CD4-positive, alpha-beta T cell treated with Interleukin-1 beta for 1 hour (primary cell): Measurements from ENCODE around the gene RARG.
A peak's percentile ranks its signal among the peaks of the same experiment; 100 is the strongest.

Experiments
- DNase-seq, 2 donors: peaks; one replicate each; pipeline ENCODE4 v3.0.0-alpha.2; 2020 to 2022

The RARG gene

DNA sequence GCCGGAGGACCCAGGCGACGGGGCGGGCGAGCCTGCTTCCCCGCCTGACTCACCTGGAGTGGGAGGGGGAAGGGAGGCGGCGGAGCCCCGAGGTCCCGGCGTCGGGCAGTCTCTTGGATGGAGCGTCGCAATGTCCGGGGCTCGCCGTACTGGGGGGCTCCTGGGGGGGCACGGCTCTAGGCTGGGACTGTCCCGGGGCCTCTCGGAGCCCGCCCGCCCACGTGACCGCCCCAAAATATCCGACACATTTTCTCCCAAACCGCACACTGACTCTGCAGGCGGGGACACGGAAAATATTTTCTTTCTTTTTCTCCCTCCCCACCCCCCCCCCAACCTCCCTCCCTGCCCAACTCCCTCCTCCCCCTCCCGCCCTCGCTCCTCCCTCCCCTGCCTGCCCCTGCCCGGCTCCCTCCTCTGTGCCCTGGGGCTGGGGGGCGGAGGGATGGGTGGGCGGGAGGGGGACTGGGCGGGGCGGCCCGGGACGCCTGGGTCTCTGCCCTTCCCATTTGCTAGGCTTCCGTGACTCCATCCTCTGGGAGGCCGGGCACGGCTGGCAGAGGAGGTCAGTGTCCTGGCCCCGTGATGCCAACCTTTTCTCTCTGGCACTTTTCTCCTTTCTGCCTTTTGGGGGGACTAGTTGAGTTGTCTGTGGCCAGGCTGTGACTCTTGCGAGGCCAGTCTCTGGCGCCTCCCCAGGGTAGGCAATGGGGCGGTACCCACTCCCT lies at the start of gene RARG:
Gene RARG, minus strand, starts transcription at position 289 of the 725 bp plus-strand sequence. CDS start 4,664 bp downstream, outside the sequence.
- DNase-seq = peak; percentile 61 to 75

DNA sequence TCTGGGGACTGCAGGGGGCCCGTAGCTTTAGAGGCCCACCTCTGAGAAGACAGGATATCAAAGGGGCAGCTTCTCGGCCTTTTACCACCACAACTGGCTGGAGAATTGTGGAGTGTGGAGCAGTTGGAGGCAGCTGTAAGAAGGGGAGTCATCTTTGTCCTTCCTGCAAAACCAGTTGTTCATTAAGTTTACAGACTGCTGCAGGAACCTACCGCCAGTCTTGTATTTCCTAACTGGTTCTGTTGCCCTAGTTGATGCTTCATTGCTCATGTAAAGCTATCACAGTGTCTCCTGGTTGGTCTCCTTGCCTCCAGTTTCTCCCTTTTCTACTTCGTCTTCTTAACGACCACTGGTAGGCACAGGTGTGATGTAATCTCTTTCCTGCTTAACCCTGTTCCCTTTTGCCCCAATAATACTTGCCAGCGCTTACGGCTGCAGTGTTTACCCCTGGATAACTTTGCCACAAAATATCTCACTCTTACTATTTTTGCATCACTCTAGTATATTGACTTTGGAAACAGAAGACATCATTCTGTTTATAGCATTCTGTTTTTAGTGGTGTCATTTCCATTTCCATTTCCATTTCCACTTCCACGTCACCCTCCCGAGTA lies 48.0 kb upstream of the RARG start:
- DNase-seq = no peak

DNA sequence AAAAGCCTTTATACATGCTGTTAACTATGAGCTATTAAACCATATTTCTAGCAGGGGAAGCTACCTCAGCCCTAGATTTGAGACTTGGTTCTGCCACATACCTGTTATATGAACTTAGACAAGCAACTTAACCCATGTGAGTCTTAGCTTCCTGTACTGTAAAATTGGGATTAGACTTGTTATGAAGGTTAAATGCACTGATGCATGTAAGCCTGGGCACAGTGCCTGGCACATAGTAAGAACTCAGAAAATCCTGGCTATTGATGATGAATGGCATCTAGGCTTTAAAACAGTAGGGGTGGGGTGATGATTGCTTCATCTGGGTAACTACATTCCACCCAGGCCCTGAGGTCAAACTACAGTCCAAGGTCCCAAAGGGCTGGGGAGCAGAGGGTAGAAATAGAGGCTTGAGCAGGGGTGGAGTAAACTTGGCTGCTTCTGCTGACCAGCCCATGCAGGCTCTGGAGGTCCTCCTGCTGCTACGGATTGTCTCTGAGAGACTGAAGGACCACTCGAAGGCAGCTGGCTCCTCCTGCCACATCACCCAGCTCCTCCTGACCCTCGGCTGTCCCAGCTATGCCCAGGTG lies 47.4 kb upstream of the RARG start:
- no peak for DNase-seq

GRCh38 chr12:53277981-53278380 lies 46.0 kb upstream of the RARG start:
- DNase-seq = no peak

GRCh38 chr12:53276511-53276910 lies 44.5 kb upstream of the RARG start:
- DNase-seq = no peak

- no peak for DNase-seq
Measured at GRCh38 chr12:53274445-53274844, 42.4 kb upstream of the RARG start.

- no peak for DNase-seq
Measured at GRCh38 chr12:53268630-53269562, 36.9 kb upstream of the RARG start.

GRCh38 chr12:53267999-53268629 lies 36.1 kb upstream of the RARG start, which contains the start of gene ESPL1:
ESPL1 (plus strand) TSS chr12:53268299; CDS start chr12:53268767, 468 bp downstream.
- peak; percentile 84 to 85 for DNase-seq

- DNase-seq = peak in 1 of 2 donors; percentile 37
Measured at GRCh38 chr12:53267306-53267998, 35.4 kb upstream of the RARG start.

DNA sequence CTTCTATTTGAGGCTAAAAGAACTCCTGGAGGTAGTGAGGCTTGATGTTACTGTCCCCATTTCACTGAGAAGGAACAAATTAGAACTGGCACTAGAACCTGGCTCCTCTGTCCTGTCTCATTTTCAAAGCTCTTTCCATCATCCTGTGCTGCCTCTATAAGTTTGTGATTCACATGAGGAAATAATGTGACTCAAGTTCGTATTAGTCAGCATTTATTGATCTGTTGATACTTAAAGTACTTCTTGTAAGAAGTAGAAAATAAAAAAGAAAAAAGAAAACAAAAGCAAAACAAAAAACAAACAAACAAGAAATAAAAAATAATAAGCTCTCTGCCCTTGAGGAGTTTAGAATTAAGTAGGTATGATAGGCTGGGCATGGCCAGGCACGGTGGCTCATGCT lies 33.8 kb upstream of the RARG start:
- no peak for DNase-seq

DNA sequence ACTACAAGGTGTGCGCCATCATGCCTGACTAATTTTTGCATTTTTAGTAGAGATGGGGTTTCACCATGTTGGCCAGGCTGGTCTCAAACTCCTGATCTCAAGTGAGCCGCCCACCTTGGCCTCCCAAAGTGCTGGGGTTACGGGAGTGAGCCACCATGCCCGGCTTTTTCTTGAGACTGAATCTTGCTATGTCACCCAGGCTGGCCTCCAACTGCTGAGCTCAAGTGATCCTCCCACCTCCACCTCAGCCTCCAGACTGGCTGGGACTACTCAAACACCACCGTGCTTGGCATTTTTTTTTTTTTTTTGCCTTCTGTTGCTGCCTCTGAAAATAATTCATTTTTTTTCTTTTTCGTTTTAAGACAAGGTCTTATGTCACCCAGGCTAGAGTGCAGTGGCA lies 27.9 kb upstream of the RARG start:
- no peak for DNase-seq

GRCh38 chr12:53258541-53259539 lies 26.8 kb upstream of the RARG start:
- DNase-seq = no peak

DNA sequence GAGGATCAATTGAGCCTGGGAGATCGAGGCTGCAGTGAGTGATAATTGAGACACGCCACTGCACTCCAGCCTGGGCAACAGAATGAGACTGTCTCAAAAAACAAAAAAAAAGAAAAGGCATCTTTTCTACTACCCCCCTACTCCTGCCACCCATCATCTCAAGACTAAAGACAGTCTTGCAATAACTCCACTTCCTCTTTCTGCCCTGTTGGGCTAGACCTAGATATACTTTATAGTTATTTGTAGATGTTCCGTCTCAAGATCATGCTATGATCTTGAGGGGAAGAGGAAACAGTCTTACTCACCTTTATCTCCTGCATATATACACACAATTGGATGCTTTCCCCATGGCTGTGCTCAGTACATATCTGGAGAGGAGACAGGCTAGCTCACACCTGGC lies 24.0 kb upstream of the RARG start:
- no peak for DNase-seq

GRCh38 chr12:53254816-53255545 lies 23.0 kb upstream of the RARG start:
- DNase-seq = no peak

- no peak for DNase-seq
Measured at GRCh38 chr12:53253298-53253697, 21.3 kb upstream of the RARG start.

- DNase-seq = no peak
Measured at GRCh38 chr12:53252349-53252916, 20.4 kb upstream of the RARG start.

DNA sequence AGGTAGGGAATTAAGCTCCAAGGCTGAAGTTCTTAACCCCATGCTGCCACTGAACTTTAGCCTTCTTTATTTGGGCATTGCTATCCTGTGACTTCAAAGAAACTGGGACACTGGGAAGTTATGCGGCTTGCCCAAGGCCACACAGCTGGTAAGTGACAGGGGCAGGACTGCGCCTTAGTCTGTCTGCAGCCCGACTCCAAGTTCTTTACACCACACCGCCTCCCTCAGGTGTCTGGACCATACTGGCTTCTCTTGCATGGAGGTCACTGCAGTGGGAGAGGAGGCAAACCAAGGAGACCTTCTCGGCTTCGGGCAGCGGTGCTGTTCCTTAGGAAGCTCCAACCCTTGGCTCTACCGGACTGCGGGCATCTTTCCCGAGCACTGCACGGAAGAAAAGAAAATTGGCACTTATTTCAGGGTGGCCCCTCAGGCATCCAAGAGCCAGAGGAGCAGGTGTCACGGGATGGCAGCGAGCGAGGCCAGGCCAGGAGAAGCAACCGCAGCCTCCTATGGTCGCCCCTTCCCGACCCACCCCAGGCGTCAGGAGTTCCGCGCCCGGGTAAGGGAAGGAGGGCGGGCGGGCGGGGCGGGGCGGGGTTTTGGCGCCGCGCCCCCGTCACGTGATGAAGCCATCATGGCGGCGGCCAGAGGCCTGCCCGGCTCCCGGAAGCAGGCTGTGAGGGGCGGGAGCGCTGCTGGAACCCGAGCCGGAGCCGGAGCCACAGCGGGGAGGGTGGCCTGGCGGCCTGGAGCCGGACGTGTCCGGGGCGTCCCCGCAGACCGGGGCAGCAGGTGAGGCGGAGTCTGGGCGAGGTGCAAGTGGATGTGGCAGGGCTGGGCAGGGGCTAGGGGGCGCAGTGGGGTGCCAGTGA lies 19.7 kb upstream of the RARG start:
- peak; percentile 69 to 73 for DNase-seq

DNA sequence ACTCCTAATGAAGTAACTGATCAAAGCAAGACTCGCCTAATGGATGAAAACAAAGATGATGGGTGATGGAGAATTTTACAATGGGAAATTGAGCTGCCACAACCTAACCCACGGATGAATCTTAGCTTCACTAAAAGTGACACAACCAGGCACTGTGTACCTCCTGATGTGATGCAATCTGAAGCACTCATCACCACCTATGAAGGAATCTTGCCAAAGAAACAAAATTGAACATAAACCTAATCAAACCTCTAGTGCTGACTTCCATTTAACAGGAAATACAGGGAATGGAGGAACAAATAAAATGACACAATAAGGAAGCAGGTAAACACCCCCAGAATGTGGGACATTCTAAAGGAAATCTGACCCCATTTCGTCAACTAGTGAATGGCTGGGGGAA lies 13.3 kb upstream of the RARG start:
- no peak for DNase-seq
